A204.1 (cell line): ENCODE data around the gene OGFOD3.

Experiments used
- FAIRE-seq: peaks from 2 replicates; lab custom pipeline; 2012; peaks lifted over from hg19 to GRCh38; lab: Jason Lieb, UNC

OGFOD3 gene

GRCh38 chr17:82405051-82405450 is 13.3 kb downstream of the OGFOD3 start:
- no peak for FAIRE-seq

- FAIRE-seq, result no peak
Measured at GRCh38 chr17:82403662-82404660, 14.4 kb downstream of the OGFOD3 start.

GRCh38 chr17:82402865-82403264 is 15.5 kb downstream of the OGFOD3 start:
- FAIRE-seq, result no peak

- FAIRE-seq, result no peak
Measured at GRCh38 chr17:82400830-82401229, 17.6 kb downstream of the OGFOD3 start.

GRCh38 chr17:82400206-82400605 is 18.2 kb downstream of the OGFOD3 start:
- no peak for FAIRE-seq

GRCh38 chr17:82399601-82400101 is 18.7 kb downstream of the OGFOD3 start:
- no peak for FAIRE-seq

- FAIRE-seq, result no peak
Measured at GRCh38 chr17:82399041-82399441, 19.3 kb downstream of the OGFOD3 start.

GRCh38 chr17:82397449-82398335 is 20.7 kb downstream of the OGFOD3 start:
- no peak for FAIRE-seq

GRCh38 chr17:82396601-82397435 is 21.6 kb downstream of the OGFOD3 start:
- no peak for FAIRE-seq

GRCh38 chr17:82394278-82394677 is 24.1 kb downstream of the OGFOD3 start:
- FAIRE-seq, result no peak

GRCh38 chr17:82392941-82393340 is 25.4 kb downstream of the OGFOD3 start:
- FAIRE-seq, result no peak

- FAIRE-seq, result no peak
Measured at GRCh38 chr17:82392209-82392920, 26.0 kb downstream of the OGFOD3 start.

- no peak for FAIRE-seq
Measured at GRCh38 chr17:82391496-82392066, 26.8 kb downstream of the OGFOD3 start.

- no peak for FAIRE-seq
Measured at GRCh38 chr17:82390860-82391435, 27.4 kb downstream of the OGFOD3 start.

- FAIRE-seq, result no peak
Measured at GRCh38 chr17:82390015-82390859, 28.1 kb downstream of the OGFOD3 start.

- FAIRE-seq, result no peak
Measured at GRCh38 chr17:82389379-82389778, 29.0 kb downstream of the OGFOD3 start.

GRCh38 chr17:82388922-82389283 is 29.5 kb downstream of the OGFOD3 start:
- no peak for FAIRE-seq

GRCh38 chr17:82388223-82388921 is 30.0 kb downstream of the OGFOD3 start:
- no peak for FAIRE-seq

- no peak for FAIRE-seq
Measured at GRCh38 chr17:82387705-82388106, 30.7 kb downstream of the OGFOD3 start.
